22Rv1 (cell line): ENCODE results near the gene CARF.
"Not testable (repeated sequence)": the region's sequence is repeated elsewhere in the genome, so short reads cannot be mapped to it uniquely, and the experiment has no call there.

ENCODE experiments used
- CTCF ChIP-seq: fragments of 450-650 bp; IDR thresholded peaks from 2 replicates; pipeline ENCODE4 v1.5.1; 2017; ENCODE audit warnings: mild to moderate bottlenecking
- ZFX ChIP-seq: fragments of 450-650 bp; IDR thresholded peaks from 2 replicates; pipeline ENCODE4 v1.6.1; 2017; ENCODE audit warnings: antibody characterized with exemption, borderline replicate concordance

GRCh38 chr2:202910250-202910649, 1.8 kb upstream of the CARF start:
- TF ChIP-seq CTCF, ZFX: not testable (repeated sequence)
